ENCODE results near the gene FAM184A. TPM values are rescaled to one million over a fixed set of nuclear protein-coding genes. Genes with fewer than 3 reads are reported as not detected.

Gene FAM184A
- total RNA-seq, 1 experiment from 2014 or later: 8.6 TPM

GRCh38 chr6:118913161-118913560 lies 165.3 kb downstream of the FAM184A start:
- peaks cover 13% of the 10 kb centered on the region for H3K36me3 Mint-ChIP-seq (ENCODE audit: insufficient read depth, unreplicated experiment)
- H3K9me3 Mint-ChIP-seq (ENCODE audit: low read depth, unreplicated experiment): no peaks in the 10 kb centered on the region
- no TSS peak for BruUV-seq (replicated peaks)
- TF ChIP-seq CTCF (IDR thresholded peaks at IDR 0.05; ENCODE audit: unreplicated experiment): no peak
- H3K27me3 Mint-ChIP-seq (ENCODE audit: unreplicated experiment): no peaks in the 10 kb centered on the region
- no peak for DNase-seq
- H3K27ac Mint-ChIP-seq (ENCODE audit: unreplicated experiment): no peak overlapping the region
- no peaks in the 10 kb centered on the region for H3K4me1 Mint-ChIP-seq (ENCODE audit: low read depth, unreplicated experiment)
- intact Hi-C loops (cut with micrococcal nuclease; ENCODE audit: unreplicated experiment): no loop called here
- H3K4me3 Mint-ChIP-seq (ENCODE audit: low read depth, unreplicated experiment): no peak overlapping the region
- CTCF ChIA-PET: no interaction called here

- no peak overlapping the region for H3K4me3 Mint-ChIP-seq (ENCODE audit: low read depth, unreplicated experiment)
- no TSS peak for BruUV-seq (replicated peaks)
- no peak overlapping the region for H3K27ac Mint-ChIP-seq (ENCODE audit: unreplicated experiment)
- no peaks in the 10 kb centered on the region for H3K9me3 Mint-ChIP-seq (ENCODE audit: low read depth, unreplicated experiment)
- DNase-seq: no peak
- intact Hi-C loops (cut with micrococcal nuclease; ENCODE audit: unreplicated experiment): no loop called here
- H3K36me3 Mint-ChIP-seq (ENCODE audit: insufficient read depth, unreplicated experiment): peaks cover 13% of the 10 kb centered on the region
- CTCF ChIA-PET: no interaction called here
- H3K27me3 Mint-ChIP-seq (ENCODE audit: unreplicated experiment): no peaks in the 10 kb centered on the region
- H3K4me1 Mint-ChIP-seq (ENCODE audit: low read depth, unreplicated experiment): no peaks in the 10 kb centered on the region
- TF ChIP-seq CTCF (IDR thresholded peaks at IDR 0.05; ENCODE audit: unreplicated experiment): no peak
Observed at GRCh38 chr6:118912646-118913045, 165.8 kb downstream of the FAM184A start.

Small RNA genes within 50 kb of the gene (microRNA-seq; reads per million reads assigned to microRNA genes)
- 8.1 reads per million, percentile 28 among the genes with 10 or more reads in this experiment for gene MIR548B

Other genes with a start within 250 kb of the FAM184A start
- gene ASF1A, start 184.5 kb downstream of the FAM184A start, total RNA-seq (2022): 17.2 and 19.7 TPM in 2 replicates
- 17.3 and 24.6 TPM in 2 replicates for gene MCM9, start 143.5 kb downstream of the FAM184A start, total RNA-seq (2022)

All from Calu3 (cell line).